IPS-20b (cell line): ENCODE data around the gene IGLL5.

ENCODE experiments used
- H3K27ac ChIP-seq: one replicate; pipeline ENCODE4 v1.5.1; 2013; ENCODE audit warnings: low read length
- H3K27me3 ChIP-seq: 2 replicates; pipeline ENCODE4 v1.6.1; 2013; ENCODE audit warnings: mild to moderate bottlenecking, low read length, inconsistent platforms; ENCODE audit not compliant: insufficient read depth
- H3K36me3 ChIP-seq: 2 replicates; pipeline ENCODE4 v1.6.1; 2013; ENCODE audit warnings: low read depth, mild to moderate bottlenecking, inconsistent platforms, low read length, moderate library complexity; ENCODE audit not compliant: insufficient read depth
- H3K4me1 ChIP-seq: 2 replicates; pipeline ENCODE4 v1.6.1; 2013; ENCODE audit warnings: mild to moderate bottlenecking, control low read depth, inconsistent platforms, low read length, moderate library complexity; ENCODE audit not compliant: insufficient read depth
- H3K4me3 ChIP-seq: 2 replicates; pipeline ENCODE4 v1.5.1; 2013; ENCODE audit warnings: mild to moderate bottlenecking, low read length, inconsistent platforms
- H3K9ac ChIP-seq: 2 replicates; pipeline ENCODE4 v1.6.1; 2013; ENCODE audit warnings: low read depth, mild to moderate bottlenecking, inconsistent platforms, low read length, moderate library complexity
- H3K9me3 ChIP-seq: 2 replicates; pipeline ENCODE4 v1.6.1; 2013; ENCODE audit warnings: mild to moderate bottlenecking, low read depth, low read length, inconsistent platforms; ENCODE audit not compliant: insufficient read depth

Gene IGLL5

GRCh38 chr22:22880645-22881044 lies 7.0 kb upstream of the IGLL5 start:
- Histone ChIP-seq H3K36me3 (no peaks in the 10 kb centered on the region), H3K9ac (no peak overlapping the region), H3K4me1 (no peaks in the 10 kb centered on the region), H3K4me3 (no peak overlapping the region), H3K27ac (no peak overlapping the region), H3K27me3 (peaks cover 54% of the 10 kb centered on the region), H3K9me3 (no peaks in the 10 kb centered on the region)

GRCh38 chr22:22881116-22882000 lies 6.3 kb upstream of the IGLL5 start:
- no peak overlapping the region for H3K27ac ChIP-seq
- H3K27me3 ChIP-seq, result peaks cover 58% of the 10 kb centered on the region
- H3K9ac ChIP-seq, result no peak overlapping the region

GRCh38 chr22:22882033-22882717 lies 5.4 kb upstream of the IGLL5 start:
- H3K9ac ChIP-seq, result no peak overlapping the region
- no peaks in the 10 kb centered on the region for H3K4me1 ChIP-seq
- H3K27ac ChIP-seq, result no peak overlapping the region
- peaks cover 66% of the 10 kb centered on the region for H3K27me3 ChIP-seq
- H3K36me3 ChIP-seq, result no peaks in the 10 kb centered on the region
- no peak overlapping the region for H3K4me3 ChIP-seq
- no peaks in the 10 kb centered on the region for H3K9me3 ChIP-seq

More at GRCh38 chr22:22881116-22882000, 6.3 kb upstream of the IGLL5 start:
- H3K9me3 ChIP-seq, result no peaks in the 10 kb centered on the region
- no peaks in the 10 kb centered on the region for H3K4me1 ChIP-seq
- H3K4me3 ChIP-seq, result no peak overlapping the region
- no peaks in the 10 kb centered on the region for H3K36me3 ChIP-seq

- Histone ChIP-seq H3K27ac (no peak overlapping the region), H3K36me3 (no peaks in the 10 kb centered on the region), H3K4me1 (no peaks in the 10 kb centered on the region), H3K4me3 (no peak overlapping the region), H3K9ac (no peak overlapping the region), H3K9me3 (no peaks in the 10 kb centered on the region), H3K27me3 (peaks cover 74% of the 10 kb centered on the region)
These were observed 4.4 kb upstream of the IGLL5 start for GRCh38 chr22:22883090-22883727.

- H3K9me3 ChIP-seq, result no peaks in the 10 kb centered on the region
- no peak overlapping the region for H3K4me3 ChIP-seq
- H3K4me1 ChIP-seq, result no peaks in the 10 kb centered on the region
- no peak overlapping the region for H3K27ac ChIP-seq
- peaks cover 74% of the 10 kb centered on the region for H3K27me3 ChIP-seq
- no peaks in the 10 kb centered on the region for H3K36me3 ChIP-seq
- H3K9ac ChIP-seq, result no peak overlapping the region
These were observed 3.4 kb upstream of the IGLL5 start for GRCh38 chr22:22884010-22884887.

- H3K9ac ChIP-seq, result no peak overlapping the region
- H3K27me3 ChIP-seq, result peaks cover 74% of the 10 kb centered on the region
- H3K27ac ChIP-seq, result no peak overlapping the region
- H3K36me3 ChIP-seq, result no peaks in the 10 kb centered on the region
- H3K4me1 ChIP-seq, result no peaks in the 10 kb centered on the region
- H3K4me3 ChIP-seq, result no peak overlapping the region
- H3K9me3 ChIP-seq, result no peaks in the 10 kb centered on the region
These were observed 2.5 kb upstream of the IGLL5 start for GRCh38 chr22:22884888-22885840.

GRCh38 chr22:22886546-22886945 lies 1.1 kb upstream of the IGLL5 start:
- peaks cover 74% of the 10 kb centered on the region for H3K27me3 ChIP-seq
- H3K9ac ChIP-seq, result no peak overlapping the region
- no peak overlapping the region for H3K27ac ChIP-seq
- no peaks in the 10 kb centered on the region for H3K9me3 ChIP-seq
- H3K36me3 ChIP-seq, result no peaks in the 10 kb centered on the region
- H3K4me1 ChIP-seq, result no peaks in the 10 kb centered on the region
- no peak overlapping the region for H3K4me3 ChIP-seq

GRCh38 chr22:22888571-22889353 lies 1.1 kb downstream of the IGLL5 start:
- H3K9me3 ChIP-seq, result no peaks in the 10 kb centered on the region
- no peak overlapping the region for H3K4me3 ChIP-seq
- H3K27me3 ChIP-seq, result peaks cover 84% of the 10 kb centered on the region
- H3K9ac ChIP-seq, result no peak overlapping the region
- H3K27ac ChIP-seq, result no peak overlapping the region
- no peaks in the 10 kb centered on the region for H3K36me3 ChIP-seq
- H3K4me1 ChIP-seq, result no peaks in the 10 kb centered on the region

GRCh38 chr22:22890085-22890484 lies 2.5 kb downstream of the IGLL5 start:
- H3K4me3 ChIP-seq, result no peak overlapping the region
- no peak overlapping the region for H3K9ac ChIP-seq
- H3K27ac ChIP-seq, result no peak overlapping the region
- H3K9me3 ChIP-seq, result no peaks in the 10 kb centered on the region
- no peaks in the 10 kb centered on the region for H3K36me3 ChIP-seq
- no peaks in the 10 kb centered on the region for H3K4me1 ChIP-seq
- H3K27me3 ChIP-seq, result peaks cover 95% of the 10 kb centered on the region

- Histone ChIP-seq H3K9ac (no peak overlapping the region), H3K36me3 (no peaks in the 10 kb centered on the region), H3K4me3 (no peak overlapping the region), H3K9me3 (no peaks in the 10 kb centered on the region), H3K27ac (no peak overlapping the region), H3K27me3 (peaks cover 95% of the 10 kb centered on the region), H3K4me1 (no peaks in the 10 kb centered on the region)
These were observed 3.6 kb downstream of the IGLL5 start for GRCh38 chr22:22891139-22891621.
